ENCODE measurements around the gene SLC37A1.

- TF ChIP-seq CTCF (conservative IDR thresholded peaks at IDR 0.05; ENCODE audit: low read depth, low read length) (no peak), EZH2 (IDR thresholded peaks at IDR 0.05; ENCODE audit: low read length, unreplicated experiment) (no peak), EZH2phosphoT487 (IDR thresholded peaks at IDR 0.05; ENCODE audit: borderline replicate concordance, low read length) (no peak)
Observed at GRCh38 chr21:42565886-42566523, 52.4 kb downstream of the SLC37A1 start.
